Measurements from ENCODE around the gene PKD2.

DNA sequence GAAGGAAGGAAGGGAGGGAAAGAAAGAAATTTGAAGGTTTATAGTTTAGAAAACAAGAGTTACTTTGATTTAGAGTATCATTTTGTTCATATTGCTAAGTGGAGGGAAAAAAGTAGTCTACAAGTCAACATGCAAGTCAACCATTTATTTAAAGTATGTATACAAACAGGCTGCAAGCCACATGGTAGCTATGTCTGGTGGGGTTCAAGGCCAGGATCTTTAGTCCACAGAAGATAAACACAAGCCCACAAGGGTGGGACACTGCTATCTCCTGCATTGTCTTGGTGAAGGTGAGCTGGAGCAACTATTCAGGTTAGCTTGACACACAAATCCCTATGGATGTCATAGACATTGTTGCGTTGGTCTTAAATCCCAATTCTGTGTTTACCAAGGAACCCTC lies 79.6 kb downstream of the PKD2 start:
- TF ChIP-seq E2F1 (CRISPR knock-in tag; IDR thresholded peaks at IDR 0.05) (no peak), ZNF416 (CRISPR knock-in tag; IDR thresholded peaks at IDR 0.05) (no peak), CTCF (IDR thresholded peaks at IDR 0.05) (no peak), ATF1 (CRISPR knock-in tag; IDR thresholded peaks at IDR 0.05) (no peak), NFYB (CRISPR knock-in tag; conservative IDR thresholded peaks at IDR 0.05; ENCODE audit: low read depth) (no peak), FOXP4 (CRISPR knock-in tag; IDR thresholded peaks at IDR 0.05) (no peak), ZBTB43 (CRISPR knock-in tag; IDR thresholded peaks at IDR 0.05) (no peak), ZBTB21 (CRISPR knock-in tag; IDR thresholded peaks at IDR 0.05; ENCODE audit: borderline replicate concordance) (no peak), HMGA2 (CRISPR knock-in tag; IDR thresholded peaks at IDR 0.05) (no peak), TEAD4 (CRISPR knock-in tag; IDR thresholded peaks at IDR 0.05) (no peak)
- TF ChIP-seq, protein P1, sequence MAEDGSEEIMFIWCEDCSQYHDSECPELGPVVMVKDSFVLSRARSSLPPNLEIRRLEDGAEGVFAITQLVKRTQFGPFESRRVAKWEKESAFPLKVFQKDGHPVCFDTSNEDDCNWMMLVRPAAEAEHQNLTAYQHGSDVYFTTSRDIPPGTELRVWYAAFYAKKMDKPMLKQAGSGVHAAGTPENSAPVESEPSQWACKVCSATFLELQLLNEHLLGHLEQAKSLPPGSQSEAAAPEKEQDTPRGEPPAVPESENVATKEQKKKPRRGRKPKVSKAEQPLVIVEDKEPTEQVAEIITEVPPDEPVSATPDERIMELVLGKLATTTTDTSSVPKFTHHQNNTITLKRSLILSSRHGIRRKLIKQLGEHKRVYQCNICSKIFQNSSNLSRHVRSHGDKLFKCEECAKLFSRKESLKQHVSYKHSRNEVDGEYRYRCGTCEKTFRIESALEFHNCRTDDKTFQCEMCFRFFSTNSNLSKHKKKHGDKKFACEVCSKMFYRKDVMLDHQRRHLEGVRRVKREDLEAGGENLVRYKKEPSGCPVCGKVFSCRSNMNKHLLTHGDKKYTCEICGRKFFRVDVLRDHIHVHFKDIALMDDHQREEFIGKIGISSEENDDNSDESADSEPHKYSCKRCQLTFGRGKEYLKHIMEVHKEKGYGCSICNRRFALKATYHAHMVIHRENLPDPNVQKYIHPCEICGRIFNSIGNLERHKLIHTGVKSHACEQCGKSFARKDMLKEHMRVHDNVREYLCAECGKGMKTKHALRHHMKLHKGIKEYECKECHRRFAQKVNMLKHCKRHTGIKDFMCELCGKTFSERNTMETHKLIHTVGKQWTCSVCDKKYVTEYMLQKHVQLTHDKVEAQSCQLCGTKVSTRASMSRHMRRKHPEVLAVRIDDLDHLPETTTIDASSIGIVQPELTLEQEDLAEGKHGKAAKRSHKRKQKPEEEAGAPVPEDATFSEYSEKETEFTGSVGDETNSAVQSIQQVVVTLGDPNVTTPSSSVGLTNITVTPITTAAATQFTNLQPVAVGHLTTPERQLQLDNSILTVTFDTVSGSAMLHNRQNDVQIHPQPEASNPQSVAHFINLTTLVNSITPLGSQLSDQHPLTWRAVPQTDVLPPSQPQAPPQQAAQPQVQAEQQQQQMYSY (CRISPR knock-in tag; IDR thresholded peaks at IDR 0.05) = no peak
- TF ChIP-seq, protein P2, sequence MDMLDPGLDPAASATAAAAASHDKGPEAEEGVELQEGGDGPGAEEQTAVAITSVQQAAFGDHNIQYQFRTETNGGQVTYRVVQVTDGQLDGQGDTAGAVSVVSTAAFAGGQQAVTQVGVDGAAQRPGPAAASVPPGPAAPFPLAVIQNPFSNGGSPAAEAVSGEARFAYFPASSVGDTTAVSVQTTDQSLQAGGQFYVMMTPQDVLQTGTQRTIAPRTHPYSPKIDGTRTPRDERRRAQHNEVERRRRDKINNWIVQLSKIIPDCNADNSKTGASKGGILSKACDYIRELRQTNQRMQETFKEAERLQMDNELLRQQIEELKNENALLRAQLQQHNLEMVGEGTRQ (CRISPR knock-in tag; IDR thresholded peaks at IDR 0.05) = no peak
- TF ChIP-seq, protein P3, sequence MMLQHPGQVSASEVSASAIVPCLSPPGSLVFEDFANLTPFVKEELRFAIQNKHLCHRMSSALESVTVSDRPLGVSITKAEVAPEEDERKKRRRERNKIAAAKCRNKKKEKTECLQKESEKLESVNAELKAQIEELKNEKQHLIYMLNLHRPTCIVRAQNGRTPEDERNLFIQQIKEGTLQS (CRISPR knock-in tag; conservative IDR thresholded peaks at IDR 0.05) = no peak
- TF ChIP-seq, protein P4, sequence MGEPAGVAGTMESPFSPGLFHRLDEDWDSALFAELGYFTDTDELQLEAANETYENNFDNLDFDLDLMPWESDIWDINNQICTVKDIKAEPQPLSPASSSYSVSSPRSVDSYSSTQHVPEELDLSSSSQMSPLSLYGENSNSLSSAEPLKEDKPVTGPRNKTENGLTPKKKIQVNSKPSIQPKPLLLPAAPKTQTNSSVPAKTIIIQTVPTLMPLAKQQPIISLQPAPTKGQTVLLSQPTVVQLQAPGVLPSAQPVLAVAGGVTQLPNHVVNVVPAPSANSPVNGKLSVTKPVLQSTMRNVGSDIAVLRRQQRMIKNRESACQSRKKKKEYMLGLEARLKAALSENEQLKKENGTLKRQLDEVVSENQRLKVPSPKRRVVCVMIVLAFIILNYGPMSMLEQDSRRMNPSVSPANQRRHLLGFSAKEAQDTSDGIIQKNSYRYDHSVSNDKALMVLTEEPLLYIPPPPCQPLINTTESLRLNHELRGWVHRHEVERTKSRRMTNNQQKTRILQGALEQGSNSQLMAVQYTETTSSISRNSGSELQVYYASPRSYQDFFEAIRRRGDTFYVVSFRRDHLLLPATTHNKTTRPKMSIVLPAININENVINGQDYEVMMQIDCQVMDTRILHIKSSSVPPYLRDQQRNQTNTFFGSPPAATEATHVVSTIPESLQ (CRISPR knock-in tag; IDR thresholded peaks at IDR 0.05) = no peak
